Activated naive CD4-positive, alpha-beta T cell treated with anti-CD3 and anti-CD28 coated beads, Interleukin-2, amount 50 U/mL, for 16 hours (primary cell): Measurements from ENCODE around the gene ZNF777.
A peak's percentile ranks its signal among the peaks of the same experiment; 100 is the strongest.
"Not testable (repeated sequence)": the region's sequence is repeated elsewhere in the genome, so short reads cannot be mapped to it uniquely, and the experiment has no call there.

Experiments
- DNase-seq: peaks from one replicate; pipeline ENCODE4 v3.0.0-alpha.2; 2020

The ZNF777 gene

GRCh38 chr7:149448961-149449360, 11.9 kb downstream of the ZNF777 start:
- DNase-seq: no peak

- not testable (repeated sequence) for DNase-seq
Measured at GRCh38 chr7:149446026-149446425, 14.8 kb downstream of the ZNF777 start.

- DNase-seq: no peak
Measured at GRCh38 chr7:149444287-149444686, 16.6 kb downstream of the ZNF777 start.

- no peak for DNase-seq
Measured at GRCh38 chr7:149443523-149443922, 17.3 kb downstream of the ZNF777 start.

- DNase-seq: no peak
Measured at GRCh38 chr7:149442924-149443323, 17.9 kb downstream of the ZNF777 start.

- no peak for DNase-seq
Measured at GRCh38 chr7:149440222-149440621, 20.6 kb downstream of the ZNF777 start.

- DNase-seq: no peak
Measured at GRCh38 chr7:149436358-149436757, 24.5 kb downstream of the ZNF777 start.

- DNase-seq: no peak
Measured at GRCh38 chr7:149433124-149433523, 27.7 kb downstream of the ZNF777 start.

GRCh38 chr7:149432121-149432691, 28.7 kb downstream of the ZNF777 start:
- no peak for DNase-seq

- no peak for DNase-seq
Measured at GRCh38 chr7:149431486-149432120, 29.3 kb downstream of the ZNF777 start.

- DNase-seq: no peak
Measured at GRCh38 chr7:149430192-149430591, 30.7 kb downstream of the ZNF777 start.

GRCh38 chr7:149427893-149428292, 33.0 kb downstream of the ZNF777 start:
- no peak for DNase-seq

- DNase-seq: no peak
Measured at GRCh38 chr7:149427096-149427680, 33.7 kb downstream of the ZNF777 start.

- no peak for DNase-seq
Measured at GRCh38 chr7:149423449-149424110, 37.3 kb downstream of the ZNF777 start.

GRCh38 chr7:149422914-149423301, 38.0 kb downstream of the ZNF777 start:
- peak; percentile 55 for DNase-seq

- peak; percentile 76 for DNase-seq
Measured at GRCh38 chr7:149422162-149422913, 38.5 kb downstream of the ZNF777 start.

GRCh38 chr7:149420006-149420405, 40.9 kb downstream of the ZNF777 start:
- DNase-seq: no peak

GRCh38 chr7:149415391-149416071, 45.3 kb downstream of the ZNF777 start:
- DNase-seq: no peak

- peak; percentile 59 for DNase-seq
Measured at GRCh38 chr7:149414745-149415390, 46.0 kb downstream of the ZNF777 start.

- no peak for DNase-seq
Measured at GRCh38 chr7:149414171-149414570, 46.7 kb downstream of the ZNF777 start.

- DNase-seq: not testable (repeated sequence)
Measured at GRCh38 chr7:149413083-149413482, 47.8 kb downstream of the ZNF777 start.

GRCh38 chr7:149409895-149410294, 51.0 kb downstream of the ZNF777 start:
- no peak for DNase-seq
